Right atrium auricular region (tissue), 2 donors: ENCODE measurements around the gene TAS1R2. TPM values are rescaled to one million over a fixed set of nuclear protein-coding genes. Genes with fewer than 3 reads are reported as not detected.
A peak's percentile ranks its signal among the peaks of the same experiment; 100 is the strongest.

Experiments used
- DNase-seq: peaks from one replicate; pipeline ENCODE4 v3.0.0-alpha.2; 2019; ENCODE audit warnings: low spot score
- H3K27ac ChIP-seq, 2 donors: fragments of 200-600 bp; sonication (generic); 1 replicate in 1 of 2; 2 replicates in 1 of 2; pipeline ENCODE4 v1.5.1; 2016 to 2019
- H3K27me3 ChIP-seq, 2 donors: fragments of 200-600 bp; sonication (generic); one replicate each; pipeline versions ENCODE4 v1.5.1 to v1.6.0; 2017 to 2019
- H3K36me3 ChIP-seq: fragments of 200-600 bp; sonication (generic); one replicate; pipeline ENCODE4 v1.5.1; 2016
- H3K4me1 ChIP-seq, 2 donors: fragments of 200-600 bp; sonication (generic); one replicate each; pipeline versions ENCODE4 v1.5.1 to v1.6.0; 2017 to 2019
- H3K4me3 ChIP-seq, 2 donors: fragments of 200-600 bp; sonication (generic); 1 replicate in 1 of 2; 2 replicates in 1 of 2; pipeline ENCODE4 v1.5.1; 2017 to 2019; ENCODE audit warnings: mild to moderate bottlenecking in 1 of 2, moderate library complexity in 1 of 2
- H3K9me3 ChIP-seq, 2 donors: fragments of 200-600 bp; sonication (generic); one replicate each; pipeline ENCODE4 v1.5.1; 2019
- total RNA-seq, 2 donors: library from RNA; depleted of rRNA; stranded (reverse); fragments of >200 nt; gene quantifications; one replicate each; pipeline ENCODE4 v1.1.0, GENCODE V29; 2016
- TF ChIP-seq, protein P1 (sequence below), 2 donors: fragments of 200-600 bp; sonication (generic); IDR thresholded peaks; one replicate each; pipeline ENCODE4 v1.5.1; 2019; ENCODE audit warnings: antibody characterized with exemption in 2 of 2

Gene TAS1R2
- not detected for total RNA-seq

GRCh38 chr1:18859560-18859959 lies at the start of gene TAS1R2:
TSS of gene TAS1R2 (minus strand) at chr1:18859660. CDS start at chr1:18859660, 0 bp downstream.
- TF ChIP-seq, protein P1, sequence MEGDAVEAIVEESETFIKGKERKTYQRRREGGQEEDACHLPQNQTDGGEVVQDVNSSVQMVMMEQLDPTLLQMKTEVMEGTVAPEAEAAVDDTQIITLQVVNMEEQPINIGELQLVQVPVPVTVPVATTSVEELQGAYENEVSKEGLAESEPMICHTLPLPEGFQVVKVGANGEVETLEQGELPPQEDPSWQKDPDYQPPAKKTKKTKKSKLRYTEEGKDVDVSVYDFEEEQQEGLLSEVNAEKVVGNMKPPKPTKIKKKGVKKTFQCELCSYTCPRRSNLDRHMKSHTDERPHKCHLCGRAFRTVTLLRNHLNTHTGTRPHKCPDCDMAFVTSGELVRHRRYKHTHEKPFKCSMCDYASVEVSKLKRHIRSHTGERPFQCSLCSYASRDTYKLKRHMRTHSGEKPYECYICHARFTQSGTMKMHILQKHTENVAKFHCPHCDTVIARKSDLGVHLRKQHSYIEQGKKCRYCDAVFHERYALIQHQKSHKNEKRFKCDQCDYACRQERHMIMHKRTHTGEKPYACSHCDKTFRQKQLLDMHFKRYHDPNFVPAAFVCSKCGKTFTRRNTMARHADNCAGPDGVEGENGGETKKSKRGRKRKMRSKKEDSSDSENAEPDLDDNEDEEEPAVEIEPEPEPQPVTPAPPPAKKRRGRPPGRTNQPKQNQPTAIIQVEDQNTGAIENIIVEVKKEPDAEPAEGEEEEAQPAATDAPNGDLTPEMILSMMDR (IDR thresholded peaks at IDR 0.05): no peak
- no peaks in the 10 kb centered on the region for H3K27me3 ChIP-seq
- DNase-seq: no peak
- H3K4me1 ChIP-seq: no peaks in the 10 kb centered on the region
- no peaks in the 10 kb centered on the region for H3K9me3 ChIP-seq
- H3K27ac ChIP-seq: no peak within 1 kb of the TSS
- H3K36me3 ChIP-seq: no peaks in the 10 kb centered on the region
- no peak within 1 kb of the TSS for H3K4me3 ChIP-seq

DNA sequence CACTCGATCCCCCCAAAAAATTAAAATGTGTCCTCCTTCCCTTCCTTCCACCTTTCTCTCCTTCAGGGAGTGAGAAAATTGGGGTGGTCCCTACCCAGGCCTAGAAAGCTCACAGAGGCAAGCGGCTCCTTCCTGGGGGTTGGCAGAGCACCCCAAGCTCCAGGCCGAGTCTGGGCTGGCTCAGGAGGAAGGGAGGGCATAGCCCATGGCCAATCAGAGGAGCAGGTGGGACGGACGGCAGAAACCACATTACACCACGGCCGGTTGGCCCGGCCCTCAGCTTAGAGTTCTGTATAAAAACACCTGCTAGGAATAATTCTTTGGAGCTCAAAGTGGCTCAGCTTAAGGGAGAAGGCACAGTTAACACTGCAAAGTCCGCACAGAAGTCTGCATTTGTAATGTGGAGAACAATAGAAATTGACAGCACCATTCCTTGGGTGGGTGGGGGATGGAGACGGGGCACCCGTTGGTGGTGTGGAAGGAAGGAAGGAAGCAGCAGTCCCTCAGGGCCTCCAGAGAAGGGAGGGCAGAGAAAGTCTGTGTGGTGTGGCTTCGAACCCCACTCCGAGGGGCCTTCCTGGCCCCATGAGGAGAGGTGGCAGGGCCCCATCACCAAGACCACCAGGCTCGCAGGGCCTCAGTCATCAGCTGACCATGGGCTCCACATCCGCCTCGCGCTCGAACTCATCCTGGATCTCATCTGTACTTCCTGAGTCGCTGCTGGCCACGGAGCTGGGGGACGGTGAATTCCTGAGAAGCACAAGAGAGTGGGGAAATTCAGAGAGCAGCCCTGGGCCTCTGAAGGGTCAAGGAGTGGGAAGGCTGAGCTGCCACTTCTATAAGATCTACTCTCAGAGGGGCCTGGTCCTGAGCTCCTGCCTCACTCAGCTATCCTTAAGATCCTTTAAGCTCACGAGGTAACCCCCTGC lies 48.7 kb upstream of the TAS1R2 start:
- peaks cover 0 to 26% of the 10 kb centered on the region in 2 donors for H3K4me1 ChIP-seq
- no peaks in the 10 kb centered on the region for H3K9me3 ChIP-seq
- peaks cover 39% of the 10 kb centered on the region for H3K36me3 ChIP-seq
- no peak overlapping the region for H3K4me3 ChIP-seq
- no peak for DNase-seq
- H3K27ac ChIP-seq: peak overlapping the region; percentile 64 to 67
- H3K27me3 ChIP-seq: no peaks in the 10 kb centered on the region
- TF ChIP-seq, protein P1 (IDR thresholded peaks at IDR 0.05): no peak

DNA sequence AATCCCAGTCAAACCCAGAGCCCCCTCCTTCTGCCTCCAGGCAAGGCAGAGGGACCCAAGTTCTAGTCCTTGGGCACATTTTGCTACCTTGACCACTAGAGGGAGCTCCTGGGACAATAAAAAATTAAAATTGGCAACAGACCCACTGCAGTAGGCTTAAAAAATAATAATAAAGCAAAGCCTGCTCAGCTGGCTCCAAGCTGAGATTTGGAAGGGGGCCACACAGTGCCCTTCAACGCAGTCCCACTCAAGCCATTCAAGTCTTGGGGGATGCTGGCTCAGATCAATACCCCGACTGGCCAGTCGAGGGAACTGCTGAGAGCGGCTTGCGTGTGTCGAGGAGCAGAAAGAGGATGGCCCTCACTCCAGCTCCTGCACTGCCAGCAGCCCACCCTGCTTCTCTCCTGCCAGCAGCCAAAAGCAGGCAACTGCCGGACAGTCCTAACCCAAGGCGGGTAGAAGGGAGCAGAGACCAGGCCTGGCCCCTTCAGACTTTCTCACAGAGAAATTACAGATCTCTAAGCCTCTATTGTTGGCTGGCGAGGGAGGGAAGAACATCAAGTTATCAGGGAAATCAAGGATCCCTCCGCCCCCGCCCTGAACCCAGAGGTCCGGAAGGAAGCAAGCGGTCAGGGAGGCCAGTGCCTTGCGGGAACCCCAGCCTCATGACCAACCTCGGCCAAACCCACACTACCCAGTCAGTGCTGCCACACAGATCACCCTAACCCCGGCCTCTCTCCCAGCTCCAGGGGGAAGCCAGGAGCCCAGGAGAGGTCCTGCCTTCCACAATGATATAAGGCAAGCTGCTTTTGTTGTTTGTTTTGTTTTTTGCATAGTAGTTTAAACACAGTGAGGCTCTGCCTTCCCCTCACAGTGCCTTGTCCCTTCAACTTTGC lies 47.8 kb upstream of the TAS1R2 start:
- no peak overlapping the region for H3K4me3 ChIP-seq

DNA sequence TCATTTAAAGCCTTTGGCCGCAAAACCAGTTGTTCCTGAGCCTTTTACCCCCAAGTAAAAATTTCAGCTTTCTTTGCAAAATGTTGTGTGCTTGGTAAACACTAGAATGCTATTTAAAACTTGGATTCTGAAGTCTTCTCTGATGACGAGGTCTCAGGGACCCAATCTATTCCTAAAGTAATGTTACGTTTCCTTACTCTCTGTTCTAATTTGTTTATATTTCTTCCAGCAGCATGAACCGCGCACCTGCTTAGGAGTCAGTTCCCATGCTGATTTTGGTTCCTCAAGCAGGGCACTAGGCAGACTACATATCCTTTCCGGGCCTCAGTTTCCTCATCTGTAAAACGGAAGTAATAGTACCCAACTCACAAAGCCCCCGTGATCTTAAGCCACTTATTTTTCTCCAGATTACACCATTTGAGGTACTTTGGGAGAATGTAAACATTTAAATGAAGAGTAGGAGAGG lies 43.9 kb upstream of the TAS1R2 start:
- peak overlapping the region; percentile 80 to 83 for H3K4me3 ChIP-seq
- no peaks in the 10 kb centered on the region for H3K27me3 ChIP-seq
- no peak for DNase-seq
- peak overlapping the region; percentile 88 to 93 for H3K27ac ChIP-seq
- peaks cover 0 to 37% of the 10 kb centered on the region in 2 donors for H3K4me1 ChIP-seq
- TF ChIP-seq, protein P1 (IDR thresholded peaks at IDR 0.05): no peak
- peaks cover 7% of the 10 kb centered on the region for H3K36me3 ChIP-seq
- no peaks in the 10 kb centered on the region for H3K9me3 ChIP-seq

More for the DNA sequence above, 47.8 kb upstream of the TAS1R2 start:
- peak; percentile 77 for DNase-seq
- peaks cover 0 to 24% of the 10 kb centered on the region in 2 donors for H3K4me1 ChIP-seq
- H3K9me3 ChIP-seq: no peaks in the 10 kb centered on the region
- peak overlapping the region; percentile 64 to 67 for H3K27ac ChIP-seq
- TF ChIP-seq, protein P1 (IDR thresholded peaks at IDR 0.05): peak; percentile 63 to 85
- H3K27me3 ChIP-seq: no peaks in the 10 kb centered on the region
- H3K36me3 ChIP-seq: peaks cover 39% of the 10 kb centered on the region

- peak within 1 kb of the TSS; percentile 88 to 93 for H3K27ac ChIP-seq
- H3K36me3 ChIP-seq: peaks cover under 1% of the 10 kb centered on the region
- DNase-seq: peak; percentile 100
- TF ChIP-seq, protein P1 (IDR thresholded peaks at IDR 0.05): no peak
- H3K9me3 ChIP-seq: no peaks in the 10 kb centered on the region
- peak within 1 kb of the TSS; percentile 80 to 83 for H3K4me3 ChIP-seq
- H3K27me3 ChIP-seq: no peaks in the 10 kb centered on the region
- H3K4me1 ChIP-seq: peaks cover 0 to 31% of the 10 kb centered on the region in 2 donors
Measured at GRCh38 chr1:18902523-18903290, 43.2 kb upstream of the TAS1R2 start, which contains the start of gene ALDH4A1. TSS of gene ALDH4A1 (minus strand) at chr1:18902555. CDS start at chr1:18902523, 32 bp downstream.
